GM21381 (cell line): ENCODE data around the gene PRICKLE4.

Experiments used
- ATAC-seq: cut with Tn5 transposase; IDR thresholded peaks from one replicate; pipeline ENCODE4 v1.9.1; 2021; ENCODE audit warnings: mild to moderate bottlenecking, moderate library complexity; ENCODE audit not compliant: unreplicated experiment

The PRICKLE4 gene

DNA sequence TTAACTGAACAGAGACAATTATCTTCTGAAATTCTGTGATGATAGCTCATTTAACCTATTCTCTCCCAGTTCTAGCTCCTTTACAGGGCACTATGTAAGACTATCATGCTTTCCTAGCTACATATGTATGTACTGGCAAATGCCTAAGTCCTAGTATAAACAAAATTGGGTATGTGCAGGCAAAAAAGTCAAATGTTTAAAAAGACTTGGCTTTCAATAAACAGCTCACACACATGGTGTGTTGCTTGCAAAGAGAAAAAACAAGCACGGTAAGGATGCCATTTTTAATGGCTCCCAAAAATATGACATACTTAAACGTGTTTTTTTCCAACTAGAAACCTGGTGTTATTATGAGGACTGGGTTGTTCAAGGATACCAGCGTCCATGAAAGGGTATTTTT lies 51.7 kb downstream of the PRICKLE4 start:
- no peak for ATAC-seq

GRCh38 chr6:41836022-41836659 lies 55.6 kb downstream of the PRICKLE4 start:
- ATAC-seq = no peak

GRCh38 chr6:41836660-41837052 lies 56.1 kb downstream of the PRICKLE4 start:
- no peak for ATAC-seq
